Panc1 (cell line): ENCODE data around the gene OTULINL.

ENCODE experiments used
- CTCF ChIP-seq: fragments of 450-650 bp; IDR thresholded peaks from 2 replicates; pipeline ENCODE4 v1.5.1; 2017; ENCODE audit warnings: mild to moderate bottlenecking
- POLR2AphosphoS5 ChIP-seq: IDR thresholded peaks from 2 replicates; pipeline ENCODE4 v1.6.1; 2012; ENCODE audit warnings: mild to moderate bottlenecking, low read depth, low read length, moderate library complexity
- REST ChIP-seq, 2 experiments: IDR thresholded peaks; 2 replicates each; pipeline ENCODE4 v1.6.1; 2011 to 2012; ENCODE audit warnings: low read depth in 2 of 2, control low read depth in 1 of 2, low read length in 1 of 2, mild to moderate bottlenecking in 1 of 2, moderate library complexity in 1 of 2; ENCODE audit not compliant: insufficient read depth in 1 of 2
- SIN3A ChIP-seq: IDR thresholded peaks from 2 replicates; pipeline ENCODE4 v1.6.1; 2012; ENCODE audit warnings: low read depth, mild to moderate bottlenecking, low read length, moderate library complexity, borderline replicate concordance; ENCODE audit not compliant: insufficient read depth
- TCF7L2 ChIP-seq: IDR thresholded peaks from 2 replicates; pipeline ENCODE4 v1.6.1; 2011; ENCODE audit warnings: mild to moderate bottlenecking, low read depth, low read length, inconsistent platforms

- TF ChIP-seq CTCF (no peak), TCF7L2 (no peak), REST (IDR thresholded peaks at IDR 0.05; ENCODE audit: insufficient read depth in 1 of 2, low read depth in 2 of 2, low read length in 1 of 2) (no peak), POLR2AphosphoS5 (no peak), SIN3A (no peak)
Observed at GRCh38 chr5:14603141-14603540, 21.5 kb downstream of the OTULINL start.
